Measurements from ENCODE around the gene DNAH14. TPM values are rescaled to one million over a fixed set of nuclear protein-coding genes. Genes with fewer than 3 reads are reported as not detected.

The DNAH14 gene
- total RNA-seq, 2 experiments from 2014 or later, result 0.27 to 0.34 TPM

- no peak for TF ChIP-seq CTCF (IDR thresholded peaks at IDR 0.05)
- Histone ChIP-seq H3K27me3 (ENCODE audit: control insufficient read depth in 1 of 2, insufficient read depth in 2 of 2, low read length in 2 of 2) (peaks cover 0 to 5% of the 10 kb centered on the region in 2 experiments), H3K9me3 (ENCODE audit: control insufficient read depth in 1 of 2, insufficient read depth in 1 of 2, low read length in 2 of 2) (peaks cover 11 to 14% of the 10 kb centered on the region in 2 experiments), H3K4me3 (ENCODE audit: low read length) (no peak overlapping the region), H3K36me3 (ENCODE audit: insufficient read depth, low read length) (no peaks in the 10 kb centered on the region), H3K4me1 (ENCODE audit: insufficient read depth, low read length) (no peaks in the 10 kb centered on the region), H3K27ac (ENCODE audit: low read depth in 1 of 2, low read length in 2 of 2) (no peak overlapping the region)
- Mint-ChIP-seq H3K4me1 (ENCODE audit: low read depth) (no peaks in the 10 kb centered on the region), H3K27me3 (peaks cover 33% of the 10 kb centered on the region), H3K4me3 (no peak overlapping the region), H3K36me3 (ENCODE audit: low read depth) (no peaks in the 10 kb centered on the region), H3K27ac (no peak overlapping the region), H3K9me3 (no peaks in the 10 kb centered on the region)
- ChIA-PET CTCF (no interaction called here), POLR2A (no interaction called here)
- no peak for DNase-seq
- intact Hi-C loops (cut with DNase I, micrococcal nuclease), result no loop called here
- no peak for ATAC-seq (ENCODE audit: poor library complexity)
Observed at GRCh38 chr1:225242611-225243010, 313.1 kb downstream of the DNAH14 start.

- H3K4me3 ChIP-seq (ENCODE audit: low read length), result no peak overlapping the region
- H3K36me3 Mint-ChIP-seq (ENCODE audit: low read depth), result no peaks in the 10 kb centered on the region
- peaks cover 21% of the 10 kb centered on the region for H3K27me3 Mint-ChIP-seq
Observed at GRCh38 chr1:225250432-225250831, 321.0 kb downstream of the DNAH14 start.

GRCh38 chr1:225253173-225253572 lies 323.7 kb downstream of the DNAH14 start:
- Mint-ChIP-seq H3K27me3 (peaks cover 17% of the 10 kb centered on the region), H3K4me1 (ENCODE audit: low read depth) (no peaks in the 10 kb centered on the region), H3K9me3 (no peaks in the 10 kb centered on the region), H3K4me3 (no peak overlapping the region), H3K36me3 (ENCODE audit: low read depth) (no peaks in the 10 kb centered on the region), H3K27ac (no peak overlapping the region)
- Histone ChIP-seq H3K27me3 (ENCODE audit: control insufficient read depth in 1 of 2, insufficient read depth in 2 of 2, low read length in 2 of 2) (peaks cover 0 to 4% of the 10 kb centered on the region in 2 experiments), H3K4me1 (ENCODE audit: insufficient read depth, low read length) (no peaks in the 10 kb centered on the region), H3K4me3 (ENCODE audit: low read length) (no peak overlapping the region), H3K9me3 (ENCODE audit: control insufficient read depth in 1 of 2, insufficient read depth in 1 of 2, low read length in 2 of 2) (no peaks in the 10 kb centered on the region), H3K36me3 (ENCODE audit: insufficient read depth, low read length) (no peaks in the 10 kb centered on the region), H3K27ac (ENCODE audit: low read depth in 1 of 2, low read length in 2 of 2) (no peak overlapping the region)
- intact Hi-C loops (cut with DNase I, micrococcal nuclease), result no loop called here
- no peak for ATAC-seq (ENCODE audit: poor library complexity)
- CTCF ChIA-PET, result interaction anchor here (0.5 kb wide), 1 partner anchor 168 kb away, joined by 3 read pairs; no protein-coding TSS in a partner anchor
- POLR2A ChIA-PET, result no interaction called here
- TF ChIP-seq CTCF (IDR thresholded peaks at IDR 0.05), result no peak
- DNase-seq, result no peak

More at GRCh38 chr1:225250432-225250831, 321.0 kb downstream of the DNAH14 start:
- no peak for TF ChIP-seq CTCF (IDR thresholded peaks at IDR 0.05)
- POLR2A ChIA-PET, result no interaction called here
- CTCF ChIA-PET, result no interaction called here
- intact Hi-C loops (cut with DNase I, micrococcal nuclease), result no loop called here
- H3K27ac ChIP-seq (ENCODE audit: low read depth in 1 of 2, low read length in 2 of 2), result no peak overlapping the region
- no peaks in the 10 kb centered on the region for H3K36me3 ChIP-seq (ENCODE audit: insufficient read depth, low read length)
- no peaks in the 10 kb centered on the region for H3K4me1 ChIP-seq (ENCODE audit: insufficient read depth, low read length)
- Mint-ChIP-seq H3K4me3 (no peak overlapping the region), H3K27ac (no peak overlapping the region), H3K9me3 (no peaks in the 10 kb centered on the region), H3K4me1 (ENCODE audit: low read depth) (no peaks in the 10 kb centered on the region)
- no peak for ATAC-seq (ENCODE audit: poor library complexity)
- H3K27me3 ChIP-seq (ENCODE audit: control insufficient read depth in 1 of 2, insufficient read depth in 2 of 2, low read length in 2 of 2), result peaks cover 0 to 4% of the 10 kb centered on the region in 2 experiments
- DNase-seq, result peak in 3 of 14 experiments; percentile 15 to 50 (median 45)
- no peaks in the 10 kb centered on the region for H3K9me3 ChIP-seq (ENCODE audit: control insufficient read depth in 1 of 2, insufficient read depth in 1 of 2, low read length in 2 of 2)

All from CD4-positive, alpha-beta T cell (primary cell).